ENCODE measurements around the gene SCNN1G. TPM values are rescaled to one million over a fixed set of nuclear protein-coding genes. Genes with fewer than 3 reads are reported as not detected.

The SCNN1G gene
- total and polyA plus RNA-seq, 2 donors from 2014 or later, result 11.5 to 72.6 TPM

- no peak overlapping the region for H3K9ac ChIP-seq (ENCODE audit: low read length in 3 of 3)
- TF ChIP-seq CTCF (IDR thresholded peaks at IDR 0.05; ENCODE audit: borderline replicate concordance, extremely low read depth, insufficient read depth), result no peak
- no peaks in the 10 kb centered on the region for H3K36me3 ChIP-seq (ENCODE audit: control insufficient read depth in 2 of 3, insufficient read depth in 3 of 3, low read length in 3 of 3)
- no peak overlapping the region for H3K27ac ChIP-seq (ENCODE audit: low read depth in 2 of 2, low read length in 2 of 2)
- no peak for DNase-seq
- no peaks in the 10 kb centered on the region for H3K9me3 ChIP-seq (ENCODE audit: control insufficient read depth in 2 of 3, insufficient read depth in 1 of 3, low read length in 3 of 3)
- no peak overlapping the region for H3K4me3 ChIP-seq (ENCODE audit: low read length in 3 of 3)
- no peak for FAIRE-seq
- intact Hi-C loops (cut with DNase I), result no loop called here
- no peaks in the 10 kb centered on the region for H3K27me3 ChIP-seq (ENCODE audit: control insufficient read depth, insufficient read depth, low read length)
- no peaks in the 10 kb centered on the region for H3K4me1 ChIP-seq (ENCODE audit: control insufficient read depth in 2 of 3, insufficient read depth in 2 of 3, low read depth in 1 of 3, low read length in 3 of 3)
Observed at GRCh38 chr16:23225109-23225508, 42.6 kb downstream of the SCNN1G start.

GRCh38 chr16:23225634-23226033 is 43.1 kb downstream of the SCNN1G start:
- FAIRE-seq (no peak), DNase-seq (no peak)
- Histone ChIP-seq H3K36me3 (ENCODE audit: control insufficient read depth in 2 of 3, insufficient read depth in 3 of 3, low read length in 3 of 3) (no peaks in the 10 kb centered on the region), H3K27ac (ENCODE audit: low read depth in 2 of 2, low read length in 2 of 2) (no peak overlapping the region), H3K9me3 (ENCODE audit: control insufficient read depth in 2 of 3, insufficient read depth in 1 of 3, low read length in 3 of 3) (no peaks in the 10 kb centered on the region), H3K4me3 (ENCODE audit: low read length in 3 of 3) (no peak overlapping the region), H3K9ac (ENCODE audit: low read length in 3 of 3) (no peak overlapping the region), H3K27me3 (ENCODE audit: control insufficient read depth, insufficient read depth, low read length) (no peaks in the 10 kb centered on the region), H3K4me1 (ENCODE audit: control insufficient read depth in 2 of 3, insufficient read depth in 2 of 3, low read depth in 1 of 3, low read length in 3 of 3) (no peaks in the 10 kb centered on the region)
- TF ChIP-seq CTCF (IDR thresholded peaks at IDR 0.05; ENCODE audit: borderline replicate concordance, extremely low read depth, insufficient read depth), result no peak
- intact Hi-C loops (cut with DNase I), result no loop called here

- Histone ChIP-seq H3K4me3 (ENCODE audit: low read length in 3 of 3) (no peak overlapping the region), H3K27me3 (ENCODE audit: control insufficient read depth, insufficient read depth, low read length) (no peaks in the 10 kb centered on the region), H3K36me3 (ENCODE audit: control insufficient read depth in 2 of 3, insufficient read depth in 3 of 3, low read length in 3 of 3) (no peaks in the 10 kb centered on the region), H3K9me3 (ENCODE audit: control insufficient read depth in 2 of 3, insufficient read depth in 1 of 3, low read length in 3 of 3) (no peaks in the 10 kb centered on the region), H3K9ac (ENCODE audit: low read length in 3 of 3) (no peak overlapping the region), H3K4me1 (ENCODE audit: control insufficient read depth in 2 of 3, insufficient read depth in 2 of 3, low read depth in 1 of 3, low read length in 3 of 3) (no peaks in the 10 kb centered on the region), H3K27ac (ENCODE audit: low read depth in 2 of 2, low read length in 2 of 2) (no peak overlapping the region)
- DNase-seq, result no peak
- intact Hi-C loops (cut with DNase I), result no loop called here
- TF ChIP-seq CTCF (IDR thresholded peaks at IDR 0.05; ENCODE audit: borderline replicate concordance, extremely low read depth, insufficient read depth), result no peak
- no peak for FAIRE-seq
Observed at GRCh38 chr16:23227529-23227928, 45.0 kb downstream of the SCNN1G start.

GRCh38 chr16:23229714-23230113 is 47.2 kb downstream of the SCNN1G start:
- Histone ChIP-seq H3K27me3 (ENCODE audit: control insufficient read depth, insufficient read depth, low read length) (no peaks in the 10 kb centered on the region), H3K4me3 (ENCODE audit: low read length in 3 of 3) (no peak overlapping the region), H3K4me1 (ENCODE audit: control insufficient read depth in 2 of 3, insufficient read depth in 2 of 3, low read depth in 1 of 3, low read length in 3 of 3) (no peaks in the 10 kb centered on the region), H3K9ac (ENCODE audit: low read length in 3 of 3) (no peak overlapping the region), H3K9me3 (ENCODE audit: control insufficient read depth in 2 of 3, insufficient read depth in 1 of 3, low read length in 3 of 3) (no peaks in the 10 kb centered on the region), H3K27ac (ENCODE audit: low read depth in 2 of 2, low read length in 2 of 2) (no peak overlapping the region), H3K36me3 (ENCODE audit: control insufficient read depth in 2 of 3, insufficient read depth in 3 of 3, low read length in 3 of 3) (no peaks in the 10 kb centered on the region)
- no peak for TF ChIP-seq CTCF (IDR thresholded peaks at IDR 0.05; ENCODE audit: borderline replicate concordance, extremely low read depth, insufficient read depth)
- FAIRE-seq (no peak), DNase-seq (no peak)
- intact Hi-C loops (cut with DNase I), result no loop called here

Data from kidney (tissue), 14 donors.